ENCODE measurements around the gene POMT1.
"Not testable (repeated sequence)": the region's sequence is repeated elsewhere in the genome, so short reads cannot be mapped to it uniquely, and the experiment has no call there.

POMT1 gene

DNA sequence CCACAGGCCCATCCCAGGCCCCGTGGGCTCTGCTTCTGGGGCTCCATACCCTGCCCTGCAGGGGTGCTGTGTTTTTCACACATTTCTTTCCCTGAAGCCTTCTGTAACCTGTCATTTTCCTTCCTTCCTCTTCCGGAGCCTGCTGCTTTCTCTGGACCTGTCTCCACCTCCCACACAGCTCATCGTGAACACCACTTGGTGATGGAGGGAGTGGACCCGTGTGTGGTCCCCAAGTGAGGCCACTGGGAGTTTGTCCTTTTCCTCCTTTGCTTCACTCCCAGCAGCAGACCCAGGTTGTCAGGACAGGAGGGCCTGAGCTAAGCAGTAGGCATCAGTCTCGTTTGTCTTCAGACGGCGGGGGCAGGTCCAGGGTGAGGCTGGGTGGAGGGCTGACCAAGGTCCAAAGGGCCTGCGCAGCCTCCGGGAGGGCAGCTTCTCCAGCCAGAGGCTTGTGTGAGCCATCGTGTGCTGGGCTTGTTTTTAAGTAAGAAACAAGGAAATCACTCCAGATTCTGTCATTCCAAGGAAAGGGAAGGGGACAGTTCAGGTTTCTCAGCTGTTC is 5.8 kb upstream of the POMT1 start:
- no peak for DNase-seq

- DNase-seq: no peak
Observed at GRCh38 chr9:131499254-131499767, 3.4 kb upstream of the POMT1 start.

DNA sequence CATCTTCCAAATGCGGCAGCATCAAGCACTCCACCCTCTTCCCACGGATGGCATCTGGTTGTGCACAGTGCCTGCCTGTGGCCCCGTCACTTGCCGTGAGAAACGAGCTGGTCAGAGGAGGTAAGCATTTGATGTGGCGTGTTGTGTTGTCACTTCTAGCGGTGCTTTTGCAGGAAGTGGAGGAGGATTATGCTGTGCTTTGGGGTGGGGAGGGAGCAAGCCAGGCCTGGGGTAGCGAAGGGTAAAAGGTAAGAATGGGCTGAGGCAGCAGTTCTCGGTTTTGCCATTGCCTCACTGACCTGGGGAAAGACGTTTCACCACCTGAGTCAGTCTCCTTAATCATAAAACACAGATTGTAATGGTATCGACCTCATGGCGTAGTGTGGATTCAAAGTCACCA is 2.3 kb upstream of the POMT1 start:
- DNase-seq: peak; percentile 83

DNA sequence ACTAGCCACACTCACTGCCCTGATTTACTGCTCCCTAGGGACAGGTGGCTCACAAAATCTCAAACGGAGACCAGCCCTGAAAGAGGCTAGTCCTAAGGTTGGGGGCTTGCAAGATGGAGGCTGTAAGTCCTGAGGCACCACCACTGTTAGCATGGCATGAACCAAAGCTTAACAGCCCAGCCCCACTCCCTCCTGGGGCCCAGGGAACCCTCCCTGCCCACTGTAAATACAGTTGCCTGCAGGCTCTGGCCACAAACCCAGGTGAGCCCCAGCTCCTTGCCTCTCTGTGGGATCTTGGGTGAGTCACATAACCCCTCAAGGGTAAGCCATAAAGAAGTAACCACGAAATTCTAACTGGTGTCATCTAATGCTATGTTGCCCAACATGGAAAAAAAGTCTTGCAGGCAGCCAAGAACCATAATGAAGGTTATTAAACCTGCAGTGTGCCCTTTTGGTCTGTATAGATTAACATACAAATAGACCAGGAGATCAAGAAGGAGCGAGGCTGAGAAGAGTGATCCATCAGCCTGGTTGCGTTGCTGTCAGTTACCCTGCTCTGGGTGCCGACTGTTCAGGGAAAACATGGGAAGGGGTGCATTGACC is 1.7 kb upstream of the POMT1 start:
- peak; percentile 75 for DNase-seq

DNA sequence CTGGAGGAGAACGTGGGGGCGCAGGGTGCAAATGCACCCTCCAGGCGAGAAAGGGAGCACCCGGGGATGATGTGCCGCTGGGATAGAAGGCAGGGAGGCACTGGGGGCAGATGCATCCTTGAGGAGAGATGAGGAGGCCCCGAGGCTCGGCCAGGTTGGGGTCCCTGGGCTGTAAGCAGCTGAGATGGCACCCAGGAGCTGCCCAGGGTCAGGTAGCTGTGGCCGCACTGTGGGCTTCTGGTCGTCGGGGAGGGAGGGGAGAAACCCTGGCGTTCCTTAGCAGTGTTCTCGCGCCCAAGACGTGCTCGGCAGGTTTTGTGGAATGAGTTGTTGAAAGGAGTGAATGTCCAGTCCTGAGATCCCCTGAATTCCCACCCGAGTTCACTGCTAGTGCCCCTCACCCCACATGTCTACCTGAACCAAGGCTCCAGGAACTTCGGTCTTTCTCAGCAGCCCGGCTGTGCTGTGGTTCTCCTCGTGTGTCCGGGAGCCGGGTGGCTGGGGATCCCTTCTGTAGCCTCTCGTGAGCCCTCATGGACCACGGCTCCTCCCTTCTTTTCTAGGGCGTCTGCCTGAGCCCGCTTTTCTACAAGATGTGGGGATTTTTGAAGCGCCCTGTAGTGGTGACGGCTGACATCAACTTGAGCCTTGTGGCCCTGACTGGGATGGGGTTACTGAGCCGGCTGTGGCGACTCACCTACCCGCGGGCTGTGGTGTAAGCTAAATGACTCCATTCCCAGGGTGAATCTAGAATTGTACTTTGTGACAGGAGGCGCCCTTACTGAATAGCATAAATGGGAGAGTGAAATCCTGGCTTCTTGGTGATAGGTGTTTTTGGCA is 1.1 kb downstream of the POMT1 start:
- DNase-seq: peak; percentile 68

- DNase-seq: no peak
Observed at GRCh38 chr9:131505012-131505411, 2.3 kb downstream of the POMT1 start.

- no peak for DNase-seq
Observed at GRCh38 chr9:131511416-131511815, 8.7 kb downstream of the POMT1 start.

- no peak for DNase-seq
Observed at GRCh38 chr9:131511880-131512279, 9.2 kb downstream of the POMT1 start.

DNA sequence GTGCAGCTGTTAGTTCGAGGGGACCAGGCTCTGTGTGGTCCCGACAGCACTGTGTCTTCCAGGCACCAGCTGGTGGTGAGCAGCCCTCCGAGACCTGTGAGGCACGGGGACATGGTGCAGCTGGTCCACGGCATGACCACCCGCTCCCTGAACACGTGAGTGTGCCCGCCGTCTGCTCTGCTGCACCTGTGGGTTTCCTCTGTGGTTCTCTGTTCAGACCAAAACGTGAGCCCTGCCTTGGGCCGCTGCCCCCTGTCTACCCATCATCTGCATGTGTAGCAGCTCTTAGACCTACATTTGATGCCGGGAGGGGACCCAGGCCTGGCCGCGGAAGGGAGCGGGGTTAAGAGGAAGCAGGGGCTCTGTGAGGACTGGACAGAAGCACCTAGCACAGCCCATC is 10.5 kb downstream of the POMT1 start:
- no peak for DNase-seq

DNA sequence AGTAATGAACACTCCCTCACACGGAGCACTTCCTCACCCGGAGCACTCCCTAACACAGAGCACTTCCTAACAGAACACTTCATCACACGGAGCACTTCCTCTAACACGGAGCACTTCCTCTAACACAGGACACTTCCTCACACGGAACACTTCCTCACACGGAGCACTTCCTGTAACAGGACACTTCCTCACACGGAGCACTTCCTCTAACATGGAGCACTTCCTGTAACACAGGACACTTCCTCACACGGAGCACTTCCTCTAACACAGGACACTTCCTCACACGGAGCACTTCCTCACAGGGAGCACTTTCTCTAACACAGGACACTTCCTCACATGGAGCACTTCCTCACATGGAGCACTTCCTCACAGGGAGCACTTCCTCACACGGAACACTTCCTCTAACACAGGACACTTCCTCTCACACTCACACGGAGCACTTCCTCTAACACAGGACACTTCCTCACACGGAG is 12.9 kb downstream of the POMT1 start:
- DNase-seq: not testable (repeated sequence)

DNA sequence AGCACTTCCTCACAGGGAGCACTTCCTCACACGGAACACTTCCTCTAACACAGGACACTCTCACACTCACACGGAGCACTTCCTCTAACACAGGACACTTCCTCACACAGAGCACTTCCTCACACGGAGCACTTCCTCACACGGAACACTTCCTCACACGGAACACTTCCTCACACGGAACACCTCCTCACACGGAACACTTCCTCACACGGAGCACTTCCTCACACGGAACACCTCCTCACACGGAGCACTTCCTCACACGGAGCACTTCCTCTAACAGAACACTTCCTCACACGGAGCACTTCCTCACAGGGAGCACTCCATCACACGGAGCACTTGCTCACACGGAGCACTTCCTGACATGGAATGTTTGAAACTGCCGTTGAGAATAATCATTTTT is 13.4 kb downstream of the POMT1 start:
- DNase-seq: no peak

DNA sequence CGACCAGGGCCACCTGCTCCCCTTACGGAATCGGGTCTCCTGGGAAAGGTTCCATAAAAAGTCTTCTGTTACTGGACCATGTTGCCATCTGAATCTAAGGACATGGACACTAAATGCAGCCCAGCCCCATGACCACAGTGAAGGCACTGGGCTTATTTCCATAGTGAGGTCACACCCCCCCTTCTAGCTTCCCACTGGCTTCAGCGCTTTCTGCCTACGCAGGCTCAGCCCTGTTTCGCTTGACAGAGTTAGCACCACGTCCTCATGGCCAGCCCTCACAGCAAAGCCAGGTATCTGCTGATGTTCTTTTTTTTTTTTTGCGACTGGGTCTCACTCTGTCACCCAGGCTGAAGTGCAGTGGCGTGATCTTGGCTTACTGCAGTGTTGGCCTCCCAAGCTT is 14.2 kb downstream of the POMT1 start:
- no peak for DNase-seq

DNA sequence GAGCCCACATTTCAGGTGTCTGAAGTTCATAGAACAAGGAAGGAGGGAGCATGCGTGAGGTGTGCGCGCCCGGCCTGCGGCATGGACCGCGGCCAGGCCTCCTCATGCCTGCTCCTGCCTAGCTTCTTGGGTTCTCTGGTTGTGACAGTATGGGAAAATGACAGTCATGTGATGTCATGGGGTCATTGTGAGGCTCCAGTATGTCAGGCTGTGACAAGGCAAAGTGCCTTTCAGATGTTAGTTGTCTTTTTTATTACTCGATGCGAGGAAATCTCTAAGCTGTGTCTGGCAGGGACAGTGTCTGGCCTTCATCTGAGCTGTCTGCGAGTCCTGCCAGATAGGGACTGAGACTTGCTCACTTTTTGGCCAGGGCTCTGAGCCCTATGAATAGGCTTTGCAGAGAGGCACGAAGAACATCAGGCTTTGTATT is 15.1 kb downstream of the POMT1 start:
- DNase-seq: no peak

- DNase-seq: no peak
Observed at GRCh38 chr9:131518553-131518952, 15.8 kb downstream of the POMT1 start.

DNA sequence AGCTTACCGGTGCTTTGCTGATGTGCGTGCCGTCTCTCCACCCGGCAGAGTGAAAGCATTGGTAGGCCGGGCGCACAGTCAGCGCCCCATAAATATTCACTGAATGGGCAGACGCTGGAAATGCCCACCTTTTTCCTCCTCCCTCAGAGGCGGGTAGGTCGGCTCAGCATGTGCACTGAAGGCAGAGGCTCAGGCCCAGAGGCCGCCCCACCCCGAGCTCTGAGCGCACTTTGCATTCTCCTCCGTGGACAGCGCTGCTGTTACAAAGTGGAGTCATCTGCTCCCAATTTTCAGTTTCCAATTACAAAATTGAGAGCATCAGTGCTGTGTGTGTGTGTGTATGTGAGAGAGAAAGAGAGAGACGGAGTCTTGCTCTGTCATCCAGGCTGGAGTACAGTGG is 17.8 kb downstream of the POMT1 start:
- DNase-seq: no peak

DNA sequence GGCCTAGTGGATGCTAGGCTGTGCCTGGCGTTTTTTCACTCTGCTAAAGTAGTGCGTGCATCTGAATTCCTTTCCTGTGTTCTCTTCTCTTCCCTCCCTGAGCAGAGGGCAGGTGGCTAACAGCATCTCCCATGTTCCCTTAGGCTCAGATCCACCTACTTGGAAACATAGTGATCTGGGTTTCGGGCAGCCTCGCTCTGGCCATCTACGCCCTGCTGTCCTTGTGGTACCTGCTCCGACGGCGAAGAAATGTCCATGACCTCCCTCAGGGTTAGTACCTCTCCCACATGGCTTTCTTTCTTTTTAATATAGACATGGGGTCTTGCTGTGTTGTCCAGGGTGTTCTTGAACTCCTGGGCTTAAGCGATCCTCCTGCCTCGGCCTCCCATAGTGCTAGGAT is 18.5 kb downstream of the POMT1 start:
- no peak for DNase-seq

DNA sequence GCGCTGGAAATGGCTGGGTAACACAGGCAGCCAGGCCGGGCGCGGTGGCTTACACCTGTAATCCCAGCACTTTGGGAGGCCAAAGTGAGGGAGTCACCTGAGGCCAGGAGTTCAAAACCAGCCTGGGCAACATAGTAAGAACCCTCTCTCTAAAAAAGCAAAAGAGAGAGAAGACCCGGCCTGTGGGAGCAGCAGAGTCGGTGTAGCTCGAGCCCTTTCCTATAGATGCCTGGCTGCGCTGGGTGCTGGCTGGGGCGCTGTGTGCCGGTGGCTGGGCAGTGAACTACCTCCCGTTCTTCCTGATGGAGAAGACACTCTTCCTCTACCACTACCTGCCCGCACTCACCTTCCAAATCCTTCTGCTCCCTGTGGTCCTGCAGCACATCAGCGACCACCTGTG is 19.1 kb downstream of the POMT1 start:
- DNase-seq: no peak

DNA sequence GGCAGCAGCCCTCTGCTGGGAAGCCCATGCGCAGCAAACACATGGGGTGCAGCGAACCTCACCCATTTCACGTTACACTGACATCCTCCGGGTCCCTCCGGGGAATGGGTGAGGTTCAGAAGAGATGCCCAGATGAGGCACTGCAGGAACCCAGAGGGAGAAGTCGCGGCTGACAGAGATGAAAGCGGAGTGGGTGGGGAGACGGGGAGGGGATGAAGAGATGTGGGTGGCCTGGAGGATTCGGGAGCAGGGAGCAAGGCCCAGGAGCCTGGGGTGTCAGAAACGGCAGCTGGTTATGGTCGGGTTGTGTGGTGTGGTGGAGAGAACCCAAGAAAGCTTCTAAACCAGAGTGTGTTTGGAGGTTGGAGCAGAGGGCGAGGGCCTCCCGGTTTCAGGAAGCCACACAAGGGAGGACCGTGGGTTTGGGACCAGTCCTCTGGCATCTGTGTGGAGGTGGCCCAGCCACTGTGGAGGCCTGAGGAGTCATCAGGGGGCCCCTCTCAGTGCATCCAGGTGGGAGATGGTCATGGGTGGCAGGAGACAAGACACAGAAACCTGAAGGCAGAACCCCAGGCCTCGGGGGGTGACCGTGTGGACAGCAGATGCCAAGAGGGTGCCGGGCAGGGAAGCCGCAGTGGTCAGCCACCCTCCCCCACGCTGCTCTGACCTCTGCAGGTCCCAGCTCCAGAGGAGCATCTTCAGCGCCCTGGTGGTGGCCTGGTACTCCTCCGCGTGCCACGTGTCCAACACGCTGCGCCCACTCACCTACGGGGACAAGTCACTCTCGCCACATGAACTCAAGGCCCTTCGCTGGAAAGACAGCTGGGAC is 19.8 kb downstream of the POMT1 start:
- DNase-seq: no peak

DNA sequence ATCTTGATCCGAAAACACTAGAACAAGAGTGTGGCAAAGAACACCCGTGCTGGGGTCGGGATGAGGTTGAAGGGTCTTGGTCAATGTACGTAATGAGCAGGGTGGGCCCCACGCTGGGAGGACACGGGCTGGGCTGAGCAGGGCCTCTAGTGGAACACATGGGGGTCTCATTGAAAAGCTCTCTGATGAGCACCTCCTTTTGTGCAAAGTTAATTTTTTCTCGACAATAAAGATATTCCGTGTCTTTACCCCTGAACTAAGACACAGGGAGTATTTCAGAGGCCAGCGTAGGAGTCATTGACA is 20.3 kb downstream of the POMT1 start:
- DNase-seq: no peak

- no peak for DNase-seq
Observed at GRCh38 chr9:131523451-131524435, 21.0 kb downstream of the POMT1 start.

GRCh38 chr9:131524665-131525315 is 22.1 kb downstream of the POMT1 start:
- DNase-seq: no peak
